CD14-positive monocyte (primary cell): ENCODE data around the gene DZIP1L. TPM values are rescaled to one million over a fixed set of nuclear protein-coding genes. Genes with fewer than 3 reads are reported as not detected.

ENCODE experiments used
- DNase-seq, 3 donors: peaks; one replicate each; pipeline ENCODE4 v3.0.0-alpha.2; 2011 to 2022
- H2AFZ ChIP-seq: 2 replicates; pipeline ENCODE4 v1.6.0; 2012; ENCODE audit warnings: mild to moderate bottlenecking, low read depth, low read length, inconsistent platforms; ENCODE audit not compliant: insufficient read depth, poor library complexity, severe bottlenecking
- H3K27ac ChIP-seq, 2 donors: 1 replicate in 1 of 2; 2 replicates in 1 of 2; pipeline ENCODE4 v1.5.1; 2012 to 2013; ENCODE audit warnings: low read length in 2 of 2, control low read depth in 1 of 2, inconsistent platforms in 1 of 2, low read depth in 1 of 2, mild to moderate bottlenecking in 1 of 2
- H3K27me3 ChIP-seq, 2 donors: one replicate each; pipeline versions ENCODE4 v1.6.0 to v1.6.1; 2011 to 2013; ENCODE audit warnings: low read length in 2 of 2; ENCODE audit not compliant: control insufficient read depth in 2 of 2, insufficient read depth in 2 of 2
- H3K36me3 ChIP-seq, 2 donors: replicated peaks in 1 of 2; 1 replicate in 1 of 2; 2 replicates in 1 of 2; pipeline versions ENCODE4 v1.5.1 to v1.6.1; 2012 to 2013; ENCODE audit warnings: low read length in 2 of 2, control low read depth in 1 of 2, inconsistent platforms in 1 of 2, mild to moderate bottlenecking in 1 of 2; ENCODE audit not compliant: insufficient read depth in 2 of 2, control insufficient read depth in 1 of 2
- H3K4me1 ChIP-seq, 2 donors: 1 replicate in 1 of 2; 2 replicates in 1 of 2; pipeline versions ENCODE4 v1.5.1 to v1.6.1; 2012 to 2013; ENCODE audit warnings: low read length in 2 of 2, control low read depth in 1 of 2, inconsistent platforms in 1 of 2, mild to moderate bottlenecking in 1 of 2, moderate library complexity in 1 of 2; ENCODE audit not compliant: insufficient read depth in 2 of 2, control insufficient read depth in 1 of 2
- H3K4me2 ChIP-seq: replicated peaks from 2 replicates; pipeline ENCODE3; 2012; ENCODE audit warnings: low read length, moderate library complexity, mild to moderate bottlenecking; ENCODE audit not compliant: poor library complexity, severe bottlenecking; ENCODE audit errors: extremely low read depth
- H3K4me3 ChIP-seq, 3 experiments: fragments of 200-600 bp in 1 of 3; sonication (generic) in 1 of 3; replicated peaks in 1 of 3; 1 replicate in 2 of 3; 2 replicates in 1 of 3; pipeline ENCODE4 v1.5.1; 2011 to 2013; ENCODE audit warnings: low read length in 3 of 3, mild to moderate bottlenecking in 3 of 3, control low read depth in 2 of 3, low read depth in 2 of 3, inconsistent platforms in 1 of 3, moderate library complexity in 1 of 3
- H3K79me2 ChIP-seq: 2 replicates; pipeline ENCODE4 v1.6.0; 2012; ENCODE audit warnings: mild to moderate bottlenecking, control low read depth, inconsistent platforms, low read length, moderate library complexity; ENCODE audit not compliant: insufficient read depth
- H3K9ac ChIP-seq: 2 replicates; pipeline ENCODE4 v1.6.0; 2017; ENCODE audit warnings: low read length, mild to moderate bottlenecking; ENCODE audit not compliant: insufficient read depth, poor library complexity, severe bottlenecking
- H3K9me3 ChIP-seq, 2 donors: replicated peaks in 1 of 2; 1 replicate in 1 of 2; 2 replicates in 1 of 2; pipeline versions ENCODE4 v1.5.1 to v1.6.1; 2012 to 2013; ENCODE audit warnings: low read length in 2 of 2, control low read depth in 1 of 2; ENCODE audit not compliant: control insufficient read depth in 1 of 2, insufficient read depth in 1 of 2
- H4K20me1 ChIP-seq: 2 replicates; pipeline ENCODE4 v1.6.0; 2012; ENCODE audit warnings: mild to moderate bottlenecking, low read length, control low read depth, moderate library complexity; ENCODE audit not compliant: insufficient read depth
- H3K27ac Mint-ChIP-seq, 7 donors: one replicate each; pipeline ENCODE4 v1.8.0; 2020; ENCODE audit warnings: mild to moderate bottlenecking in 7 of 7, mixed read lengths in 7 of 7, moderate library complexity in 6 of 7, inconsistent platforms in 2 of 7
- H3K27me3 Mint-ChIP-seq, 3 donors: one replicate each; pipeline ENCODE4 v1.8.0; 2021 to 2022; ENCODE audit warnings: low read depth in 3 of 3, mild to moderate bottlenecking in 3 of 3, mixed read lengths in 3 of 3, moderate library complexity in 3 of 3, inconsistent platforms in 1 of 3
- H3K36me3 Mint-ChIP-seq, 2 donors: one replicate each; pipeline ENCODE4 v1.8.0; 2020; ENCODE audit warnings: mixed read lengths in 2 of 2, inconsistent platforms in 1 of 2, mild to moderate bottlenecking in 1 of 2
- H3K4me1 Mint-ChIP-seq: one replicate; pipeline ENCODE4 v1.8.0; 2020; ENCODE audit warnings: mild to moderate bottlenecking, mixed read lengths
- H3K4me3 Mint-ChIP-seq, 2 donors: one replicate each; pipeline ENCODE4 v1.8.0; 2020; ENCODE audit warnings: mild to moderate bottlenecking in 2 of 2, mixed read lengths in 2 of 2, moderate library complexity in 1 of 2
- H3K9me3 Mint-ChIP-seq, 7 donors: one replicate each; pipeline ENCODE4 v1.8.0; 2020 to 2022; ENCODE audit warnings: mixed read lengths in 7 of 7, mild to moderate bottlenecking in 6 of 7, moderate library complexity in 6 of 7, inconsistent platforms in 2 of 7
- WGBS: methylation state at CpG from one replicate; pipeline ENCODE4 v1.1.5; 2013; ENCODE audit warnings: missing lambda C conversion rate; ENCODE audit not compliant: insufficient coverage; 5-methylcytosine and 5-hydroxymethylcytosine counted together
- intact Hi-C, 2 donors: fragments of 100-400 bp; cut with micrococcal nuclease; formaldehyde crosslinking; loops; one replicate each; pipeline versions ENCODE4 v1.15.0 to v1.15.1; 2023
- polyA plus RNA-seq, 3 donors: library from polyadenylated mRNA; depleted of rRNA in 1 of 3; unstranded in 2 of 3; stranded (reverse) in 1 of 3; fragments of 300-500 nt in 2 of 3; fragments of >200 nt in 1 of 3; fragmentation: Illumina TruSeq in 2 of 3; gene quantifications; 1 replicate in 2 of 3; 2 replicates in 1 of 3; pipeline ENCODE4 v1.2.3, GENCODE V29; 2012 to 2021
- TF ChIP-seq, protein P1 (sequence below): fragments of 200-600 bp; IDR thresholded peaks from one replicate; pipeline ENCODE4 v1.8.0; 2022; ENCODE audit warnings: antibody characterized with exemption, mild to moderate bottlenecking

DZIP1L gene
- polyA plus RNA-seq, 3 donors, result 0.50 to 1.8 (median 0.52) TPM

GRCh38 chr3:138012526-138012925, 102.9 kb downstream of the DZIP1L start:
- Histone ChIP-seq H3K9me3 (no peaks in the 10 kb centered on the region), H3K9ac (no peak overlapping the region), H3K4me1 (no peaks in the 10 kb centered on the region), H3K27ac (no peak overlapping the region), H3K36me3 (no peaks in the 10 kb centered on the region), H3K4me2 (no peak overlapping the region), H3K4me3 (no peak overlapping the region), H3K27me3 (no peaks in the 10 kb centered on the region), H2AFZ (no peak overlapping the region), H3K79me2 (no peaks in the 10 kb centered on the region), H4K20me1 (no peaks in the 10 kb centered on the region)
- Mint-ChIP-seq H3K27ac (no peak overlapping the region), H3K4me1 (no peaks in the 10 kb centered on the region), H3K9me3 (peaks cover 0 to 5% (median 2%) of the 10 kb centered on the region in 7 donors), H3K36me3 (no peaks in the 10 kb centered on the region), H3K4me3 (no peak overlapping the region), H3K27me3 (peaks cover 0 to 3% (median 2%) of the 10 kb centered on the region in 3 donors)
- TF ChIP-seq, protein P1, sequence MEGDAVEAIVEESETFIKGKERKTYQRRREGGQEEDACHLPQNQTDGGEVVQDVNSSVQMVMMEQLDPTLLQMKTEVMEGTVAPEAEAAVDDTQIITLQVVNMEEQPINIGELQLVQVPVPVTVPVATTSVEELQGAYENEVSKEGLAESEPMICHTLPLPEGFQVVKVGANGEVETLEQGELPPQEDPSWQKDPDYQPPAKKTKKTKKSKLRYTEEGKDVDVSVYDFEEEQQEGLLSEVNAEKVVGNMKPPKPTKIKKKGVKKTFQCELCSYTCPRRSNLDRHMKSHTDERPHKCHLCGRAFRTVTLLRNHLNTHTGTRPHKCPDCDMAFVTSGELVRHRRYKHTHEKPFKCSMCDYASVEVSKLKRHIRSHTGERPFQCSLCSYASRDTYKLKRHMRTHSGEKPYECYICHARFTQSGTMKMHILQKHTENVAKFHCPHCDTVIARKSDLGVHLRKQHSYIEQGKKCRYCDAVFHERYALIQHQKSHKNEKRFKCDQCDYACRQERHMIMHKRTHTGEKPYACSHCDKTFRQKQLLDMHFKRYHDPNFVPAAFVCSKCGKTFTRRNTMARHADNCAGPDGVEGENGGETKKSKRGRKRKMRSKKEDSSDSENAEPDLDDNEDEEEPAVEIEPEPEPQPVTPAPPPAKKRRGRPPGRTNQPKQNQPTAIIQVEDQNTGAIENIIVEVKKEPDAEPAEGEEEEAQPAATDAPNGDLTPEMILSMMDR, result no peak
- intact Hi-C loops, result no loop called here
- WGBS, result no CpG with 5 or more reads among the region's 4 CpGs
- no peak for DNase-seq

Other genes starting within 250 kb of the DZIP1L start
- not detected for gene CLDN18, start 105.4 kb downstream of the DZIP1L start, polyA plus RNA-seq
- gene A4GNT, start 16.8 kb upstream of the DZIP1L start, polyA plus RNA-seq, result not detected
- gene DBR1, start 59.3 kb upstream of the DZIP1L start, polyA plus RNA-seq, result 1 to 10 TPM; 4.8 to 7.5 (median 5.6) TPM
- 10 to 100 TPM; 34.3 to 43.9 (median 42.0) TPM for gene ARMC8, start 71.7 kb upstream of the DZIP1L start, polyA plus RNA-seq
- gene NME9, start 214.2 kb upstream of the DZIP1L start, polyA plus RNA-seq, result under 1 TPM in 1 of 3 donors, not detected in 2; 0.04 TPM
- gene MRAS, start 233.0 kb upstream of the DZIP1L start, polyA plus RNA-seq, result 10 to 100 TPM in 1 of 3 donors, 1 to 10 TPM in 2; 6.2 to 13.2 (median 8.3) TPM